Coronary artery (tissue), 2 donors: ENCODE data around the gene PLA2G4E.

Source experiments
- DNase-seq: peaks from one replicate; pipeline ENCODE4 v3.0.0-alpha.2; 2017; ENCODE audit warnings: low spot score
- H3K27ac ChIP-seq, 2 donors: fragments of 200-600 bp; sonication (generic); one replicate each; pipeline ENCODE4 v1.5.1; 2016 to 2019
- H3K4me3 ChIP-seq: fragments of 200-600 bp; sonication (generic); 2 replicates; pipeline ENCODE4 v1.5.1; 2016; ENCODE audit warnings: mild to moderate bottlenecking, moderate library complexity
- CTCF ChIP-seq: fragments of 200-600 bp; sonication (generic); IDR thresholded peaks from one replicate; pipeline ENCODE4 v1.5.1; 2019; ENCODE audit warnings: antibody characterized with exemption

PLA2G4E gene

GRCh38 chr15:42009474-42009873 is 11.4 kb downstream of the PLA2G4E start:
- DNase-seq = no peak
- TF ChIP-seq CTCF = no peak
- no peak overlapping the region for H3K27ac ChIP-seq
- no peak overlapping the region for H3K4me3 ChIP-seq

GRCh38 chr15:42009022-42009421 is 11.8 kb downstream of the PLA2G4E start:
- DNase-seq = no peak
- TF ChIP-seq CTCF = no peak
- no peak overlapping the region for H3K27ac ChIP-seq
- H3K4me3 ChIP-seq = no peak overlapping the region

- H3K4me3 ChIP-seq = no peak overlapping the region
- no peak for DNase-seq
- TF ChIP-seq CTCF = no peak
- no peak overlapping the region for H3K27ac ChIP-seq
Measured at GRCh38 chr15:42007386-42007785, 13.5 kb downstream of the PLA2G4E start.

GRCh38 chr15:42002333-42002732 is 18.5 kb downstream of the PLA2G4E start:
- no peak for TF ChIP-seq CTCF
- H3K27ac ChIP-seq = no peak overlapping the region
- DNase-seq = no peak
- H3K4me3 ChIP-seq = no peak overlapping the region

- Histone ChIP-seq H3K27ac (no peak overlapping the region), H3K4me3 (no peak overlapping the region)
- no peak for TF ChIP-seq CTCF
- no peak for DNase-seq
Measured at GRCh38 chr15:42001236-42001635, 19.6 kb downstream of the PLA2G4E start.

GRCh38 chr15:41999290-42000285 is 21.3 kb downstream of the PLA2G4E start:
- no peak for TF ChIP-seq CTCF
- no peak for DNase-seq
- Histone ChIP-seq H3K4me3 (no peak overlapping the region), H3K27ac (no peak overlapping the region)

GRCh38 chr15:41997845-41998244 is 23.0 kb downstream of the PLA2G4E start:
- no peak for DNase-seq
- no peak for TF ChIP-seq CTCF
- Histone ChIP-seq H3K27ac (no peak overlapping the region), H3K4me3 (no peak overlapping the region)
